Central memory CD8-positive, alpha-beta T cell (primary cell): Measurements from ENCODE around the gene TCTA.

Experiments used
- ATAC-seq: fragments of 150-1000 bp; cut with Tn5 transposase; replicated peaks from 2 replicates; pipeline ENCODE4 v1.10.0; 2022; ENCODE audit warnings: mild to moderate bottlenecking, moderate FRiP score, moderate number of reproducible peaks; ENCODE audit not compliant: poor library complexity, severe bottlenecking; ENCODE audit errors: extremely low read depth
- DNase-seq, 2 donors: peaks; one replicate each; pipeline ENCODE4 v3.0.0; 2021; ENCODE audit warnings: low spot score in 2 of 2
- H3K27ac Mint-ChIP-seq: one replicate; pipeline ENCODE4 v1.8.0; 2022; ENCODE audit warnings: low read depth, mild to moderate bottlenecking, moderate library complexity, mixed read lengths
- H3K27me3 Mint-ChIP-seq: one replicate; pipeline ENCODE4 v1.8.0; 2022; ENCODE audit warnings: mixed read lengths
- H3K36me3 Mint-ChIP-seq: one replicate; pipeline ENCODE4 v1.8.0; 2022; ENCODE audit warnings: mild to moderate bottlenecking, moderate library complexity, mixed read lengths; ENCODE audit not compliant: insufficient read depth
- H3K4me1 Mint-ChIP-seq: one replicate; pipeline ENCODE4 v1.8.0; 2022; ENCODE audit warnings: mixed read lengths
- H3K4me3 Mint-ChIP-seq: one replicate; pipeline ENCODE4 v1.8.0; 2022; ENCODE audit warnings: mild to moderate bottlenecking, moderate library complexity, mixed read lengths
- H3K9me3 Mint-ChIP-seq: one replicate; pipeline ENCODE4 v1.8.0; 2022; ENCODE audit warnings: mixed read lengths

The TCTA gene

DNA sequence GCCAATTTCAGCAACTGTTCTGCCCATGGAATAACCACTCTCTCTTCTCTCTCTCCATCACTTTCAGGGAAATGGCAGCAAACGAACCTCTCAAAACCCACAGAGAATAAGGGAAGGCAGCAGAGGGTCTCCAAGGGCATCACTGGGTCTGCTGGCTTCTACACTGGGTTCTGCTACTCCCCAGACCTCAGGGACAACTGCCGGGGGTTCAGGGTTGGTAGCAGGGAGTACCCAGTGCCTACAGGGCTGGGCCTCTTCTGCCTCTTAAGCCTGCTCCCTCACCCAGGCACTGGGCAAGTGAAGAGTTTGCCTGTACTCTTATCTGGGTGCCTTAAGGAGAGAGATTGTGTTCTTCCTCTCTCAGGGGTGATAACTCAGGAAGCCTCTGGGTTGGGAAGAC lies 2.5 kb downstream of the TCTA start:
- Mint-ChIP-seq H3K4me1 (peaks cover 66% of the 10 kb centered on the region), H3K4me3 (no peak overlapping the region), H3K27ac (peak overlapping the region; percentile 75), H3K36me3 (peaks cover 32% of the 10 kb centered on the region), H3K9me3 (no peaks in the 10 kb centered on the region), H3K27me3 (no peaks in the 10 kb centered on the region)
- ATAC-seq (no peak), DNase-seq (no peak)

DNA sequence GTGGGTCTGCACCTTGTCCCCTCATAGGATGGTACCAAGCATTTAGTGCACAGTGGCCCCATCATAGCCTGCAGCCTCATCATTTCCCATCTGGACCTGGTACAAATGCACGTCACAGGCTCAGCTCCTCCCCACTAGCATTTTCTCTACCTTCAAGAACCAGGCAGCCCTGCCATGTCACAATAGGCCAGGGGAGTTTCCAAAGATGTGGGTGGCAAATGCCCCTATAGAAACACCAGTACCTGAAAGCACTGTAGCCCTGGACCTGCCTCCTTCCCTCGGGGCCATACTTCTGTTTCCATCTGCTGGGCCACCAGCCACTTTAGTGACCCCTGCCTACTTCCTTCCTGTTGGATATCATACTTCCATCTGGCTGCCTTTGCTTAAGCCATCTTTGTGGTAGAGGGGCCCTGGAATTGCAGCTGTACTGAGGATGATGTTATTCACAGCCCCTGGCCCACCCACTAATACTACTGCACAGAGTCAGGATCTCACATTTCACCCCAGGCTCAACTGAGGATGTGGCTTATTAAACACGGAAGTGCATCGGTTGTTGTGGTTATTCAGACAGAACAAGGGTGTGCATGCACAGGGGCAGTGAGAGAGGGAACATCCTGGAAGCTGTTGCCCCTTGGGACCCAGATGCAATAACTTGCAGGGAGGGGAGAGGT lies 3.8 kb downstream of the TCTA start:
- ATAC-seq = peak; percentile 46
- Mint-ChIP-seq H3K36me3 (peaks cover 31% of the 10 kb centered on the region), H3K4me3 (peak overlapping the region; percentile 83), H3K27ac (peak overlapping the region; percentile 92), H3K27me3 (no peaks in the 10 kb centered on the region), H3K4me1 (peaks cover 59% of the 10 kb centered on the region), H3K9me3 (no peaks in the 10 kb centered on the region)
- DNase-seq = peak; percentile 47 to 71

DNA sequence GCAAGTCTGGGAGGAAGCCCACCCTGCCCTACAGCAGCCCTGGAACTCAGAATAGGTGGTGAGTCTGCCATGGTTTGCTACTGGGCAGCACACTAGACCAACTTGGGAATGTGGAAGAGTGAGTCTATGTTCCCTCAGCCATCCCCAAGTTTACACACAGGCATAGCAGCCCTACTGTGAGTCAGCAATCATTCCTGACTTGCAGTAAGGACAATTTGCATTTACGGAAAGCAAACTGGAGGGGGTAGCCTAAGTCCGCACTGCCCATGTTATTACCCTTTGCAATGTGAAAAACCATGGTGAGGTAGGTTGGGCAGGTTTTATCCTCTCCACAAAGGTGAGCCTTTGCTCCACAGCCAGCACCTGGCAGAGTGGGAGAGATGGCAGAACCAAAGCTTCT lies 4.6 kb downstream of the TCTA start:
- H3K27ac Mint-ChIP-seq = peak overlapping the region; percentile 92
- peaks cover 61% of the 10 kb centered on the region for H3K4me1 Mint-ChIP-seq
- no peaks in the 10 kb centered on the region for H3K27me3 Mint-ChIP-seq
- DNase-seq (no peak), ATAC-seq (no peak)
- H3K9me3 Mint-ChIP-seq = no peaks in the 10 kb centered on the region
- peaks cover 33% of the 10 kb centered on the region for H3K36me3 Mint-ChIP-seq
- H3K4me3 Mint-ChIP-seq = peak overlapping the region; percentile 83

DNA sequence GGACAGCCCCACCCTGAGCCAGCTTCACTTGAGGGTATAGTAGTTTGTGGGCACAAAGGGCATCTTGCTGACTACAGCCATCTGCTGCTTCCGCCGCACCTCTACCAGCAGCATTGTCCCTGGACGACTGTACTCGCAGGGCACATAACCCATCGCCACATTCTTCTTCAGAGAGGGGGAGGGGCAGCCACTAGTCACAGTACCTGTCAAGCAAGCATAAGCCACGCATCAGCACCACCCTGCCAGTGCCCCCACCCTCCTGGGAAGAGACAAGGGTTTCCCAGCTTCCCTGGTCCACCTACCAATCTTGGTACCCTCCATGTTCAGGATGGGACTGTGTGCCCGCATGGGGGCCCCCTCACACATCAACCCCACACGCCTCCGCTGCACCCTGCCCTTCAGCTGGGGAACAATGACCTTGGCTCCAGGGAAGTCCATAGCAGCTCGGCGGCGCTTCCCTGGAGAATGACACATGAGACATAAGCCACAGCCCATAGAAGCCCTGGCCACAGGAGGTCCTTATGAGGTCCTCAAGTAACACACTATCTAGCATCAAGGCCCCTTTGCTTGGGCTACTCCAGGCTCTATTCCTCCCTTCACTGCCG lies 5.4 kb downstream of the TCTA start:
- Mint-ChIP-seq H3K27me3 (no peaks in the 10 kb centered on the region), H3K4me3 (peak overlapping the region; percentile 27), H3K27ac (peak overlapping the region; percentile 88), H3K4me1 (peaks cover 62% of the 10 kb centered on the region), H3K9me3 (no peaks in the 10 kb centered on the region), H3K36me3 (peaks cover 27% of the 10 kb centered on the region)
- ATAC-seq (no peak), DNase-seq (no peak)

DNA sequence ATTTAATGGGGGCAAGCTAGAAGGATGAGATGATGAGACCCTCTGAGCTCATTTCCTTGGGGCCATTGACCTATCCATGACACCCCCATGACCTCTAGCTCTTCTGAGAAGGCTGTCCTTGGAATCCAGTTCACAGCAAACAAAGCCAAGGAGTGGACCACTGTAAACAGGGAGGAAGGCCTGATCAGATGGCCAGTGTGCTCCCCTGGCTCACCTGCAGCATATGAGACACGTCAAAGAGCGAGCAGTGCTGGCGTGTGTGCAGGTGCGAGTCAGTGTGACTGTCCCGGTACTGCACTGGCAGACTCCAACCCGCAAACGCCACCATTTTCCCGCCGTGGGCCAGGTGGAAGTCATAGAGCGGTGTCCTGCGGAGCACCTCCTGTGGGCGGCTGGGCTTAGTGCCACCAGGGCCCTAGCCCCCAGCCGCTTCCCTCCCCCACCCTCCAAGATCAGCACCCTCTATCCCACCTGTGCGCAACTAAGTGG lies 9.7 kb downstream of the TCTA start:
- DNase-seq (no peak), ATAC-seq (no peak)
- Mint-ChIP-seq H3K9me3 (no peaks in the 10 kb centered on the region), H3K27ac (no peak overlapping the region), H3K4me3 (no peak overlapping the region), H3K4me1 (peaks cover 36% of the 10 kb centered on the region), H3K36me3 (peaks cover 14% of the 10 kb centered on the region), H3K27me3 (no peaks in the 10 kb centered on the region)

DNA sequence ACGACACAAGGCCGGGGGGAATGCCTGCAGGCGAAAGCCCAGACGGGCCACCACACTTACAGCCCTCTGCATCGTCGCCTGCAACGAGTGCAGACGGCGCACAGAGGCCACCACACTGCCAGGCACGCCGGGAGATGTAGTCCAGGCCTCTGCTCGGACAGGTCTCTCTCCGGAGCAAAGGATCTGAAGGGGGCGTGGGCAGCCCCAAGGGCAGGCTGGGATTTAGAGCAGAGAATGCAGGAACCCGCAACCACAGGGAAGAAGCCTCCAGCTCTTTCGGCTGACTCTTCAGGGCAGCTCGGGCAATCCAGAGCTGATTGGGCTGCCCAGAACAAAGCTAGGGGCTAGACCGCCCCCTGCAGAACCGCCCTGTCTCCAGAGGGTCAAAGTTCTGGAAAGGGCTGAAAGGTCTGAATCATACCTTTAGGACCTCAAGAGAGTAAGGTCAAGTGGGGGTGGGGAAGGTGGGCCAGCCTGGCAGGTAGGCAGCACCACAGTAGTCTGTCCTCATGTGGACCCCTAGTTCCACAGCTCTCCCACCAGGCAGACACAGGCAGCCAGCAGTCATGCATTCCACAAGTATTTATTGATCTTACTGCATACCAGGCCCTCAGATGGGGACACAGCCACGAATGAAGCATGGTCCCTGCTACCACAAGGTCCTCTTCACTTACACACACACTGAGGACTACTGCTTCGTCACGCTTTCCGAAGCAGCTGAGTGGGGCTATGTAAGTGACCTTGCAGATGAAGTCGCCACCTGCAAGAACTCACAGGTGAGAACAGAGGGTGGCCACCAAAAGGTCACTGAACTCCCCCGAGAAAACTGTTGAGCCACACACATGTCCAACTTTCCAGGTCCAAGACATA lies 10.4 kb downstream of the TCTA start, which contains the start of gene AMT:
AMT (minus strand) TSS at position 95 of the 870 bp plus-strand sequence; CDS start at position 72, 23 bp downstream.
- Mint-ChIP-seq H3K4me3 (no peak within 1 kb of the TSS), H3K9me3 (no peaks in the 10 kb centered on the region), H3K4me1 (peaks cover 29% of the 10 kb centered on the region), H3K36me3 (peaks cover 14% of the 10 kb centered on the region), H3K27me3 (no peaks in the 10 kb centered on the region), H3K27ac (no peak within 1 kb of the TSS)
- no peak for ATAC-seq
- no peak for DNase-seq

DNA sequence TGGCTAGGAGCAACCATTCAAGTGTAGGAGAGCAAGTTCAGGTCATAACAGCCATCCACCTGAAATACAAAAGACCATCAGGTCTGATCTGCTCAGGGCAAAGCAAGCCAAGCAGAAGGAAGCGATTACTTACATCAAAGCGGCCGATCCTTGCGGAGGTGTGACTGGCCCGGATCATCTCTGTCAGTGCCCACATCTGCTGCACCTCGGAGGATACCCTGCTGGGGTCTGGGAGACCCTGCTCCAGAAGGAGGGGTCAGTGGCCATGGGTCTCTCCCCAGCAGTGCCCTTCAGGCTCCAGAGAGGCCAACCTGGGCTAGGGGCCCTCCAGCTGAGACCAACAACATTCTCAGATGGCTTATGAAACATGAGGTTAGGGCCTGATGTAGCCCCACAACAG lies 12.6 kb downstream of the TCTA start:
- H3K27me3 Mint-ChIP-seq = no peaks in the 10 kb centered on the region
- H3K9me3 Mint-ChIP-seq = no peaks in the 10 kb centered on the region
- H3K4me1 Mint-ChIP-seq = peaks cover 29% of the 10 kb centered on the region
- H3K27ac Mint-ChIP-seq = no peak overlapping the region
- peaks cover 11% of the 10 kb centered on the region for H3K36me3 Mint-ChIP-seq
- no peak overlapping the region for H3K4me3 Mint-ChIP-seq
- DNase-seq = no peak
- no peak for ATAC-seq

DNA sequence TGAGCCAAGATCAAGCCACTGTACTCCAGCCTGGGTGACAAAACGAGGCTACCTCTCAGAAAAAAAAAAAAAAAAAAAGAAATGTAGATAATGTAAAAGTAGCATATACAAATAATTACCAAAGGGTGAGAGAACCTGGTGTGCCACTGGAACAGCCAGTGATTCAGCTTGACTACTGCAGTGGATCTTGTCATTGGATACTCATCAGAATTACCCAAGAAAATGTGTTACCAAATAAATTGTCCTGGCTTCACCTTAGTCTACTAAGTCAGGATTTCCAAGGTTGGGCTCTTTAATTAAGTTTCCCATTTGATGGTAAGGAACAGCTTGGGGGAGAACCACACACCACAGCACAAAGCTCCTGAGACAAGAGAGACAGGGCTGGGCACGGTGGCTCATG lies 15.4 kb downstream of the TCTA start:
- DNase-seq (no peak), ATAC-seq (no peak)
- peaks cover 18% of the 10 kb centered on the region for H3K4me1 Mint-ChIP-seq
- peak overlapping the region; percentile 96 for H3K27ac Mint-ChIP-seq
- no peaks in the 10 kb centered on the region for H3K9me3 Mint-ChIP-seq
- peaks cover 7% of the 10 kb centered on the region for H3K36me3 Mint-ChIP-seq
- no peaks in the 10 kb centered on the region for H3K27me3 Mint-ChIP-seq
- H3K4me3 Mint-ChIP-seq = peak overlapping the region; percentile 90

DNA sequence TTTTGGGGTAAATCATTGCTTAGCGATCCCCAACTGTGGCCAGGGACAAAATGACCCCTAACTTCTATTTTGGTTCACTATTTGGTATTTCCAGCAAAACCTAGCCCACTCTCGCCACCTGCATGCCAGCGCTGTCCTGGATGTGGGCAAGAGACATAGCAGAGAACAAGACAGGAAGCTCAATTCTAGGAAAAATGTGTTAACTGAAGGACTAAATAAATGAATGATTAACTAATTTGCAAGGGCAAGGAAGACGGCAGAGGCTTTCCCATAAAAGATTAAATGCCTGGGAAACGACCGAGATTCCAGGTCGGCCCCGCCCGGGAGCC lies 16.5 kb downstream of the TCTA start:
- no peak for DNase-seq
- Mint-ChIP-seq H3K27ac (peak overlapping the region; percentile 96), H3K27me3 (no peaks in the 10 kb centered on the region), H3K36me3 (peaks cover 7% of the 10 kb centered on the region), H3K4me3 (peak overlapping the region; percentile 90), H3K4me1 (peaks cover 18% of the 10 kb centered on the region), H3K9me3 (no peaks in the 10 kb centered on the region)
- no peak for ATAC-seq

DNA sequence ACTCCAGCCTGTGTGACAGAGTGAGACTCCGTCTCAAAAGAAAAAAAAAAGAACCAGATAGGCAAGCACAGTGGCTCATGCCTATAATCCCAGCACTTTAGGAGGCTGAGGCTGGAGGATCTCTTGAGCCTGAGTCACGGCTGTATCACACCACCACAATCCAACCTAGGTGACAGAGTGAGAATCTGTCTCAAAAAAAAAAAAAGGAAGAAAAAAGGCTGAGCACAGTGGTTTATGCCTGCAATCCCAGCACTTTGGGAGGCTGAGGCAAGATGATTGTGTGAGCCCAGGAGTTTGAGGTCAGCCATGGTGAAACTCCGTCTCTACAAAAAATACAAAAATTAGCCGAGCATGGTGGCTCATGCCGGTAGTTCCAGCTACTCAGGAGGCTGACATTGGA lies 22.5 kb downstream of the TCTA start:
- Mint-ChIP-seq H3K9me3 (no peaks in the 10 kb centered on the region), H3K27me3 (no peaks in the 10 kb centered on the region), H3K27ac (no peak overlapping the region), H3K4me3 (no peak overlapping the region), H3K36me3 (peaks cover 1% of the 10 kb centered on the region), H3K4me1 (no peaks in the 10 kb centered on the region)
- no peak for DNase-seq
- ATAC-seq = no peak

DNA sequence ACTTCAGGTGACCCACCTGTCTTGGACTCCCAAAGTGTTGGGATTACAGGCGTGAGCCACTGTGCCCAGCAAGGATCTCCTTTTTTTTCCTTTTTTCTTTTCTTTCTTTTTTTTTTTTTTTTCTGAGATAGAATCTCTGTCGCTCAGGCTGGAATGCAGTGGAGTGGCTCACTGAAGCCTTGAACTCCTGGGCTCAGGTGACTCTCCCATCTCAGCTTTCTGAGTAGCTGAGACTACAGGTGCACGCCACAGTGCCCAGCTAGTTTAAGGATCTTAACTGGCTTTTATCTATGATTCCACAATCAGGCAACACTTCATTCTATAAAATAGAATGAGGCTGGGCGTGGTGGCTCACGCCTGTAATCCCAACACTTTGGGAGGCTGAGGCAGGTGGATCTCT lies 33.2 kb downstream of the TCTA start:
- no peak overlapping the region for H3K4me3 Mint-ChIP-seq
- no peaks in the 10 kb centered on the region for H3K9me3 Mint-ChIP-seq
- peaks cover 2% of the 10 kb centered on the region for H3K36me3 Mint-ChIP-seq
- H3K4me1 Mint-ChIP-seq = peaks cover 10% of the 10 kb centered on the region
- ATAC-seq = no peak
- H3K27me3 Mint-ChIP-seq = no peaks in the 10 kb centered on the region
- H3K27ac Mint-ChIP-seq = peak overlapping the region; percentile 80
- DNase-seq = no peak

DNA sequence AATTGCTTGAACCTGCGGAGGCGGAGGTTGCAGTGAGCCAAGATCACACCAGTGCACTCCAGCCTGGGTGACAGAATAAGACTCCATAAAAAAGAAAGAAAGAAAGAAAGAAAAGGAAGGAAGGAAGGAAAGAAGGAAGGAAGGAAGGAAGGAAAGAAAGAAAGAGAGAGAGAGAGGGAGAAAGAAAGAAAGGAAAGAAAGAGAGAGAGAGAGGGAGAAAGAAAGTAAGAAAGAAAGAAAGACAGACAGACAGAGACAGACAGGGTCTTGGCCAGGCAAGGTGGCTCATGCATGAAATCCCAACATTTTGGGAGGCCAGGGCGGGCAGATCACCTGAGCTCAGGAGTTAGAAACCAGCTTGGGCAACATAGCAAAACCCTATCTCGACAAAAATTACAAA lies 41.4 kb downstream of the TCTA start:
- peaks cover 5% of the 10 kb centered on the region for H3K4me1 Mint-ChIP-seq
- no peaks in the 10 kb centered on the region for H3K36me3 Mint-ChIP-seq
- H3K27me3 Mint-ChIP-seq = no peaks in the 10 kb centered on the region
- no peak overlapping the region for H3K4me3 Mint-ChIP-seq
- no peak for DNase-seq
- no peak overlapping the region for H3K27ac Mint-ChIP-seq
- H3K9me3 Mint-ChIP-seq = no peaks in the 10 kb centered on the region
- no peak for ATAC-seq
